Ecto neural progenitor cell (in vitro differentiated cells): ENCODE data around the gene ZNF292.
A peak's percentile ranks its signal among the peaks of the same experiment; 100 is the strongest.
"Not testable (repeated sequence)": the region's sequence is repeated elsewhere in the genome, so short reads cannot be mapped to it uniquely, and the experiment has no call there.

Experiments used
- DNase-seq: peaks from one replicate; pipeline ENCODE4 v3.0.0-alpha.2; 2018; ENCODE audit warnings: low spot score

ZNF292 gene

DNA sequence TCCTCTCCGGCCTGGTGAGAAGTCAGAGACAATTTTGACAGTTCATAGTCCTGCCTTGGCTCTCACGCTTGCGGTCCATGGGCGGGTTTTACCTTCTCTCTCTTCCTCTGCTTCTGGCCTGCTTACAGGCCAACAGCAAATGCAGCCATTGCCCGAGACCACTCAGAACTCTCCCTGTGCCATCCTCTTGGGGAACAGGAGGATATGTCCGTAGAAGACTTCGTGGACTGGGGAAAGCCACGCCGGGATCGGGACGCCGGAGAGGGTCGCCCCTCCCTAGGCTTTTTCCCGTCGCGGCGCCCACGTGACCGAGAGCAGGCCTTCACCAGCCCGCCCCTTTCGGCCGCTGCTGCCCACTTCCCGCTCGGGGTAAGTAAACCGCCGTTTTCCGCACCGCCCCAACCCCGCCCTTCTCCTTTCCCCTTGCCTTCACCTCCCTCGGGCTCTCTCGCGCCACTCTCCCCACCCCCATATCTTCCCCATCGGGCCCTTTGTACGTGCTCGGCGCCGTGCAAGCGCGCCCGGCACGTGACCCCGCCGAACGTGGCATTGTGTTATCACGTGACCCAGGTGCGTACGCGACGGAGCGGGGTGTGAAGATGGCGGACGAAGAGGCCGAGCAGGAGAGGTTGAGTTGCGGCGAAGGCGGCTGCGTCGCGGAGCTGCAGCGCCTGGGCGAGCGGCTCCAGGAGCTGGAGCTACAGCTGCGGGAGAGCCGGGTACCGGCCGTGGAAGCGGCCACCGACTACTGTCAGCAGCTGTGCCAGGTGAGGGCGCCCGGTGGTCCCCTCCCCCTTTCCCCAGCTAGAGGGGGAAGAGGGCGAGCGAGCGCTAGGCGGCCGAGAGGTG, at the start of gene ZNF292:
Gene ZNF292 (plus strand): TSS at position 573 of the 849 bp plus-strand sequence. CDS start 27 bp downstream, at position 600.
- DNase-seq, result peak; percentile 96

DNA sequence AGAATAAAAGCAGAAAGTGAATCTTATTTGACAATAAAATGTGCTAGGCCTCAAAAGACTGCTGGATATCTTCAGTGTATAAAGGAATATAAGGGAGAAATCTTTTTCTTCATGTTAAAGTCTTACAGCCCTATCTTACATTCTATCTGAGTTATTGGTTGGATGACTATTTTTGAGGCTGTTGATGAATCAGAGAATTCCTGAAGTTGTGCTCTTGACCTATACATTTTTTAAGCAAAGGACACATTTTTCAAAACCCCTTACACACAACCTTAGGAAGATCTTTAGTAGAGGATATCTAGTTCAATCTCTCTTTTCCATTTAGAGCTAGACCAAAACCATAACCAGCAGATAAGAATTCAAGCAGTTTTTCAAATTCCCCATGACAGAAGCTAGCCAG, 49.5 kb upstream of the ZNF292 start:
- DNase-seq, result no peak

GRCh38 chr6:87110636-87111035, 44.7 kb upstream of the ZNF292 start:
- DNase-seq, result no peak

- DNase-seq, result no peak
Observed at GRCh38 chr6:87115402-87116135, 39.8 kb upstream of the ZNF292 start.

DNA sequence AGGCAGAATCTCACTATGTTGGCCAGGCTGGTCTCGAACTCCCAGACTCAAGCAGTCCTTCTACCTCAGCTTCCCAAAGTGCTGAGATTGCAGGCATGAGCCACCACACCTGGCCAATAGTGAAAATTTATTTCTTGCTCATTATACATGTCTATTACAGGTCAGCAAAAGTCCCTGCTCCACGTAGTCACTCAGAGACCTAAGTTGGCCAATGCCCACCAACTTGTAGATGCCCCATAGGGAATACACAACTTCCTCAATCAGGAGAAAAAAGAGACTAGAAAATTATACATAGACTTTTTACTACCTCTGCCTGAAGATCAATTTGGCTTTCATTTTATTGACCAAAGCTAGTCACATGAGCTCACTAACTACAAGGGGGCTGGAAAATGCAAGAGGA, 38.4 kb upstream of the ZNF292 start:
- DNase-seq, result no peak

GRCh38 chr6:87118054-87118453, 37.3 kb upstream of the ZNF292 start:
- no peak for DNase-seq

DNA sequence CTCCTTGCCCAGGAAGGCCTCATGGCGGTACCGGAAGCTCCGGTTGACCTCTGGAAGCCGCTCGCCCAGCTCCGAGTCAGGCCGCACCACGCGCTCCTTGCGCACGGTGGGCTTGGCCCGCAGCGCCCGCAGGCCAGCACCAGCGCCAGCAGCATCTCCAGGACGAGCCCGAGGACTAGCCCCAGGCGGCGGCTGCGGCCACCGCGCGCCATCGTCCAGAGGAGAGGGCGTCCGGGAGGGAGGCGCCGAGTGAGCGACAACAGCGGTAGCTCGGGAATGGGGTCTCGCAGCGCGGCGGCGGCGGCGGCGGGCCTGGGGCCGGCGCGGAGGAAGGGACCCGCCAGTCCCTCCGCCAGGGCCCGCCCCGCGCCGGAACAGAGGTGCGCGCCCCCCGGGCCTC, 32.9 kb upstream of the ZNF292 start:
- peak; percentile 47 for DNase-seq

DNA sequence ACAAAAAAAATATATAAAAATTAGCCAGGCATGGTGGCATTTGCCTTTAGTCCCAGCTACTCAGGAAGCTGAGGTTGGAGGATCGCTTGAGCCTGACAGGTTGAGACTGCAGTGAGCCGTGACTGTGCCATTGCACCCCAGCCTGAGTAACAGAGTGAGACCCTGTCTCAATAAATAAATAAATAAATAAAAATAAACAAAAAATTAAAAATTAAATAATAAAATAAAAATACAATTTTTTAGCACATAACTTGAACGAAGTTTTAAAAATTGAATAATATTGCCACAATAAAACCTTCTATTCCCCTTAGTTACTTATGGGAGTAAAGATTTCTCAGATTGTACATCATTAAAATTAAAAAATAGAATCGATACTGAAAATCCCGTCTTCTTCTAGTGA, 31.3 kb upstream of the ZNF292 start:
- no peak for DNase-seq

DNA sequence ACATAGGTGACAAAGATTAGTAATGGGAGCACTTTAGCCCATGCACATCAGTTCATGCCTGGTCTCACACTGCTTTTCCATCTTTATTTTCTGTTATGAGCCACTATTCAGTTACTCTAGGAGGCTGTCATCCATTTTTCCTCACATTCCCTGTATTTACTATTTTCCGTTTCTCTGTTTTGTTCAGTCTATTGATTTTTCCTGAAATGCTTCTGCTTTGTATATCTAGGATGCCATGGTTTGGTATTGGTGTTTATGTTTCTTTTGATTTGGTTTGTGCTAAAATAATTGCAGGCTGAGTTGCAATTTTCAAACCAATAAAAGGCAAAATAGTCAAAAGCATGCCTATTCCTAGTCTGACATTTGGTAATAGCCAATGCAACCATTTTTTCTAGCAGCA, 28.9 kb upstream of the ZNF292 start:
- DNase-seq, result no peak

- DNase-seq, result no peak
Observed at GRCh38 chr6:87127737-87128136, 27.6 kb upstream of the ZNF292 start.

DNA sequence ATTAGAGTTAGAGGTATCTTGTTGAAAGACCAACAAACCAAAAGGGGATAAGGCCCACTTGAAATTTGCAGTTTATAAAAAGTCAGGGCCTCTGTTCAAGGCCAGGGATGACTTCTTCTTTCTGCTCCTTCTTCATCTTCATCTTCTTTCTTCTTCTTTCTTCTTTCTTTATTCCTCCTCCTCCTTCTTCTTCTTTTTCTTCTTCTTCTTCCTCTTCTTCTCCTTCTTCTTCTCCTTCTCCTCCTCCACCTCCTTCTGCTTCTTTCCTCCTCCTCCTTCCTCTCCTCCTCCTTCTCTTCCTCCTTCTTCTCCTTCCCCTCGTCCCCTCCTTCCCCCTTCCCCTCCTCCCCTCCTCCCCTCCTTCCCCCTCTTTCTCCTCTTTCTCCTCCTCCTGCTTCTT, 18.4 kb upstream of the ZNF292 start:
- DNase-seq, result no peak

DNA sequence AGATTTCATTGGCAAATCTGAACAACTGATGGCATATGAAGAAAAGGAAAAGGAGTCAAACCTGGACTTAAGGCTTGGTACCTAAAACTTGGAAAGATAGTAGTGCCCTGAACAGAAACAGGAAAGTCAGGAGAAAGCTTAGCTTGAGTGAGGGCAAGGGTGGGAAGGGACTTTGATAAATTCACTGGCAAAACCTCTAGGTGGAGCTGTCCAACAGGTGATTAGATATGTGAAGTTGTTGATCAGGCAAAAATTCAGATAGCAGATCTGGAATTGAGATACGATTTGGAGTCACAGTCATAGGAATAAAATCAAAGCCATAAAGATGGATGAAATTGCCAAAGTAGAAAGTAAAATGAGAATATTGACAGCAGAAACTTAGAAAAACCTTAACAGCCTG, 16.1 kb upstream of the ZNF292 start:
- no peak for DNase-seq

GRCh38 chr6:87139927-87140326, 15.4 kb upstream of the ZNF292 start:
- not testable (repeated sequence) for DNase-seq

- no peak for DNase-seq
Observed at GRCh38 chr6:87146363-87146762, 9.0 kb upstream of the ZNF292 start.

DNA sequence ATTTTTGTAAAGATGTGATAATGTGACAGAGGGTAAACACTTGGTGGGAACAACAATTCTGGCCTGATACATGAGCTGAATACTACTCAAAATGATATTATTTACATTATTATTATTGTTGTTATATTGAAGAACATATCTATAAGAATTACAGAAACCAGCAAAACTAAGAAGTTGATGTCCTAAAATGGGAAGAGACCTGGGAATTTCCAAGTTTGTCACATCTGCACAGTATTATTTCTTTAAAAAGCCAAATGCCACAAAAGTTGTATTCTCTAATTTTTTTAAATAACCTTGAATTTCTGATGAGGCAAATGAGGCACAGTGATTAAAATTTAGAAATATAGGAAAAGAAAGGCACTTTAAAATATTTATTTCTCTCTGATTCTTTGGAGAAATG, 5.0 kb upstream of the ZNF292 start:
- DNase-seq, result no peak

- DNase-seq, result no peak
Observed at GRCh38 chr6:87151471-87151780, 3.9 kb upstream of the ZNF292 start.

GRCh38 chr6:87151781-87152525, 3.4 kb upstream of the ZNF292 start:
- DNase-seq, result peak; percentile 82

GRCh38 chr6:87152526-87152955, 2.8 kb upstream of the ZNF292 start:
- DNase-seq, result no peak

DNA sequence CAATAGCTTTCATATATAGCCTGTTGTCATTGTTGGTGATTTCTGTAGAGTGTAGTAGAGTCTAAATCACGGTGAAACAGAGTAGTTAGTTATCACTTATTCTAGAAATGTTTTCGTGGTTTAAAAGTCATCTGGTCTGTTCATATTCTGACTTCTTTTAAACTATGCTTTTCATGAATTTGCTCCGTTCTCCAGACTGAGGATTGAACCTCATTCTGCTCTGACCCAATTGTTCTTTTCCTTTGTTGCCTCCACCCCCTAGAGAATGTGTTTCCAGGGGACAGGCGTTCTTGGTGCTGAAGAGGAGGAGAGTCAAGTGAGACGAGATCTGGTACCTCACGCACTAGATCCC, 748 bp upstream of the ZNF292 start:
- DNase-seq, result no peak

DNA sequence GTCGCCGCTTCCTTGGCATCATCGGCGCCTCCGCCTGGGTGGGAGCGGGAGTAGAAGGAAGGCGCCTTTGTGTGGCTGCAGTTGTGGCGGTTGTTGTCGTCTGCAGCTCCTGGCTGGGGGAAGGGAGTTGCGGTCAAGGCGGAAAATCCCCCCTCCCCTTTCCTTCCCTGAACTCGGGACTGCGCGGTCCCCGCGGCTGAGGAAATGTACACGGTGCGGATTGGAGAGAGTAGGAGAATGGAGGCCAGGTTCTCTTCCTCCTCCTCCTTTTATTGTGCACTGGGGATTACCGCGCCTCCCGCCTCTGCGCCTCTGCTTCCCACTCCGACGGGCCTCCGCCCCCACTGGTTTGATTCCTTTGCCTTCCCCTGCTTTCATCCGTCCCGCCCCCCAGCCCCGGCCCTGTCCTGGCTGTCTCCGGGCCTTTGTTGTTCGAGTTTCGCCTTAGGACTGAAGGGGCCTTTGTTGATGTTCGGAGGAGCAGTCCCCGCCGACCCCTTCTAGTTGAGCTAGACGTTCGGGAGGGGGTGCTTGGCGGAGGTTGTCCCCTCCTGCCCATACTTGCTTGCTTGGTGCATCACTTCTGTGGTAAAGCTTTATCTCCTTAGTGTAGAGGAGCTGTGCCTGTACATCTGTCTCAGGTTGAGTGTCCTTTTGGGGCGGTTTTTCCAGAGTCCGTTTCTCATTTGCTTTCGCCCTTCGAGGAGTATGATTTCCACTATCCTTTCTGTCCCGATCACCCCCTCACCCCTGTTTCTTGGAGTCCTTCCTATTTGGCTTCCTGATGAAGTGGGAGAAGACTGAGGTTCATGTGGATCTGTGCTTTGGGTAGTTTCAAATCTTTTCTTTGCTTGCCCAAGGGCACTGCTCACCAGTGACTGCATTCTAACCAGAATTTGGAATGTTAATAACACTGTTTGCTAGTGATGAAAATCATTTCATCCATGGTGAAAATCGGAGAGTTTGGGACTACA, 764 bp downstream of the ZNF292 start:
- peak; percentile 91 for DNase-seq

DNA sequence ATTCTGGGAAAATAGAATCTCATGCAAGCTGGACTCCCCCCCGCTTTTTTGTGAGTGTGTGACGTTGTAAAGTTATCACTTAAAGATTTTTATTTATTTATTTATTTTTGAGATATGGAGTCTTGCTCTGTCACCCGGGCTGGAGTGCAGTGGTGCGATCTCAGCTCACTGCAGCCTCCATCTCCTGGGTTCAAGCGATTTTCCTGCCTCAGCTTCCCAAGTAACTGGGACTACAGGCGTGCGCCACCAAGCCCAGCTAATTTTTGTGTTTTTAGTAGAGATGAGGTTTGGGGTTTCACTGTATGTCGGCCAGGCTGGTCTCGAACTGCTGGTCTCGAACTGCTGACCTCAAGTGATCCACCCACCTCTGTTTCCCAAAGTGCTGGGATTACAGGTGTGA, 2.2 kb downstream of the ZNF292 start:
- not testable (repeated sequence) for DNase-seq

- DNase-seq, result no peak
Observed at GRCh38 chr6:87161299-87161698, 5.9 kb downstream of the ZNF292 start.
